Skeletal muscle tissue (tissue), 4 donors: ENCODE results near the gene CHST12. TPM values are rescaled to one million over a fixed set of nuclear protein-coding genes. Genes with fewer than 3 reads are reported as not detected.
"Not testable (repeated sequence)": the region's sequence is repeated elsewhere in the genome, so short reads cannot be mapped to it uniquely, and the experiment has no call there.

Experiments used
- H3K27ac ChIP-seq: one replicate; pipeline ENCODE4 v1.7.0; 2013; ENCODE audit warnings: mild to moderate bottlenecking, low read depth, low read length, inconsistent platforms
- H3K27me3 ChIP-seq, 3 donors: one replicate each; pipeline ENCODE4 v1.7.0; 2013; ENCODE audit warnings: low read length in 3 of 3; ENCODE audit not compliant: control insufficient read depth in 3 of 3, insufficient read depth in 3 of 3
- H3K36me3 ChIP-seq, 3 donors: one replicate each; pipeline ENCODE4 v1.7.0; 2013; ENCODE audit warnings: low read length in 3 of 3; ENCODE audit not compliant: control insufficient read depth in 3 of 3, insufficient read depth in 3 of 3
- H3K4me1 ChIP-seq, 3 donors: one replicate each; pipeline ENCODE4 v1.7.0; 2013; ENCODE audit warnings: low read length in 3 of 3, mild to moderate bottlenecking in 3 of 3; ENCODE audit not compliant: control insufficient read depth in 3 of 3, insufficient read depth in 3 of 3
- H3K4me3 ChIP-seq, 3 donors: one replicate each; pipeline ENCODE4 v1.7.0; 2013; ENCODE audit warnings: low read length in 3 of 3
- H3K9ac ChIP-seq, 3 donors: one replicate each; pipeline ENCODE4 v1.7.0; 2013; ENCODE audit warnings: low read length in 3 of 3, mild to moderate bottlenecking in 3 of 3, moderate library complexity in 2 of 3, low read depth in 1 of 3
- H3K9me3 ChIP-seq, 3 donors: one replicate each; pipeline ENCODE4 v1.7.0; 2013; ENCODE audit warnings: low read length in 3 of 3; ENCODE audit not compliant: control insufficient read depth in 3 of 3
- total RNA-seq: library from RNA; depleted of rRNA; stranded (reverse); fragments of >200 nt; gene quantifications from one replicate; pipeline ENCODE4 v1.2.3, GENCODE V29; 2014
- donor health status: Osteomylitis.

The CHST12 gene
- total RNA-seq, 1 donor from 2014 or later, result 1.0 TPM

DNA sequence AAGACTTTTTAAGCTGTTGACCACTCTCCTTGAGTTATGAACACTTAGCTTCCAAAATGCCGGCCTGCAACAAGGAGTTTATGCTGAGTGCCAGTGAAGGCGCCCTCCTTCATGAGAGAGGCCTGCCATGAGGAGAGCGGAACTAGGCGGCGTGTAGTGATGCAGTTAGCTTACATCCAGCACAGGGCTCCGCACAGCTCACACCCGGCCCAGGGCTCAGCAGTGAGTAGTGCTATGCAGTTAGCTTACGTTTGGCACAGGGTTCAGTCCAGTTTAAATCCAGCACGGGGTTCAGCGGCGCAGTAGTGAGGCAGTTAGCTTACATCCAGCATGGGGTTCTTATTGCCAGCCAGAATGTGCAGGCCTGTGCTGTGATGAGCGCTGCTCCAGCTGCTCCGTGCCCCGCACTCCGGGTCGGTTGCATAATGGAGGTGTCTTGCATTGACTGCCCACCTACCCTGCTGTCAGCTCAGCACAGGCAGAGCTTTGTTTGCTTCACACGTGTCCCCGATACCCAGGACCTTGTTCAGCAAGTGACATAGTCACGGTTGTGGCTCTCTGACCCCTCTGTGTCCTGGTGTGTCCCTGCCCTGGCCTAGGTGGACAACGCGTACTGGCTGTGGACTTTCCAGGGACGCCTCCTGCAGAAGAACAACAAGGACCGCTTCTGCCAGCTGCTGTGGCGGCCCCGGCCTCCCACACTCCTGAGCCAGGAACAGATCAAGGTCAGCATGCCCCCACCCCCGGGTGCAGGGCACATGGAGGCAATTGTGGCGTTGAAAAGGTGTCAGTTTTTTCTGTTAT is 26.9 kb upstream of the CHST12 start:
- H3K4me3 ChIP-seq, result no peak overlapping the region
- peak overlapping the region in 1 of 3 donors; percentile 16 for H3K9ac ChIP-seq
- H3K27ac ChIP-seq, result no peak overlapping the region
- no peaks in the 10 kb centered on the region for H3K9me3 ChIP-seq
- no peaks in the 10 kb centered on the region for H3K27me3 ChIP-seq
- H3K36me3 ChIP-seq, result peaks cover 78 to 92% (median 89%) of the 10 kb centered on the region in 3 donors
- peaks cover 13 to 25% (median 15%) of the 10 kb centered on the region in 3 donors for H3K4me1 ChIP-seq

DNA sequence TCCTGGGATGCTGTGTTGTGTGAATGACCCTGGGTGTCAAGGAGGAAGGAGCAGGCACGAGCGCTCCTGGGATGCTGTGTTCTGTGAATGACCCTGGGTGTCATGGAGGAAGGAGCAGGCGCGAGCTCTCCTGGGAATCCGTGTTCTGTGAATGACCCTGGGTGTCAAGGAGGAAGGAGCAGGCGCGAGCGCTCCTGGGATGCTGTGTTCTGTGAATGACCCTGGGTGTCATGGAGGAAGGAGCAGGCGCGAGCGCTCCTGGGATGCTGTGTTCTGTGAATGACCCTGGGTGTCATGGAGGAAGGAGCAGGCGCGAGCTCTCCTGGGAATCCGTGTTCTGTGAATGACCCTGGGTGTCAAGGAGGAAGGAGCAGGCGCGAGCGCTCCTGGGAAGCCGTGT is 25.9 kb upstream of the CHST12 start:
- H3K4me1 ChIP-seq, result peaks cover 13 to 25% (median 15%) of the 10 kb centered on the region in 3 donors
- not testable (repeated sequence) for H3K27ac ChIP-seq, H3K27me3 ChIP-seq, H3K9ac ChIP-seq, H3K9me3 ChIP-seq, H3K4me3 ChIP-seq
- H3K36me3 ChIP-seq, result peaks cover 70 to 86% (median 80%) of the 10 kb centered on the region in 3 donors

DNA sequence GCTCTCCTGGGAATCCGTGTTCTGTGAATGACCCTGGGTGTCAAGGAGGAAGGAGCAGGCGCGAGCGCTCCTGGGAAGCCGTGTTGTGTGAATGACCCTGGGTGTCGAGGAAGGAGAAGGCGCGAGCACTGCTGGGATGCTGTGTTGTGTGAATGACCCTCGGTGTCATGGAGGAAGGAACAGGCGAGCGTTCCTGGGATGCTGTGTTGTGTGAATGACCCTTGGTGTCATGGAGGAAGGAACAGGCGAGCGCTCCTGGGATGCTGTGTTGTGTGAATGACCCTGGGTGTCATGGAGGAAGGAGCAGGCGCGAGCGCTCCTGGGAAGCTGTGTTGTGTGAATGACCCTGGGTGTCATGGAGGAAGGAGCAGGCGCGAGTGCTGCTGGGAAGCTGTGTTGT is 25.3 kb upstream of the CHST12 start:
- H3K9ac ChIP-seq, H3K27me3 ChIP-seq, H3K9me3 ChIP-seq, H3K27ac ChIP-seq, H3K4me3 ChIP-seq: not testable (repeated sequence)
- peaks cover 9 to 21% (median 12%) of the 10 kb centered on the region in 3 donors for H3K4me1 ChIP-seq
- H3K36me3 ChIP-seq, result peaks cover 64 to 80% (median 75%) of the 10 kb centered on the region in 3 donors

DNA sequence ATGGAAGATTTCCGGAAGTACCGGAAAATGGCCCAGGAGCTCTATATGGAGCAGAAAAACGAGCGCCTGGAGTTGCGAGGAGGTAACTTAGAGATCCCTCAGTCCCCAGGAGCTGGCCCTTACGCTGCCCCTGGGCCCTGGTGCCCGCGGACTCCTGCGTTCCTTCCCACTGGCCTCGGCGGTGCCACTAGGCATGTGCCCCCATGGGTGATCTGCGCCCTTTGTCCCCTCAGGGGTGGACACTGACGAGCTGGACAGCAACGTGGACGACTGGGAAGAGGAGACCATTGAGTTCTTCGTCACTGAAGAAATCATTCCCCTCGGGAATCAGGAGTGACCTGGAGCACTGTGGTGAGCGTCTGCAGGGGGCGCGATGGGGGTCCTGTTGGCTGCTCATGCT is 24.2 kb upstream of the CHST12 start:
- Histone ChIP-seq H3K36me3 (peaks cover 59 to 70% (median 69%) of the 10 kb centered on the region in 3 donors), H3K27ac (no peak overlapping the region), H3K4me1 (peaks cover 0 to 11% (median 4%) of the 10 kb centered on the region in 3 donors), H3K4me3 (no peak overlapping the region), H3K9me3 (no peaks in the 10 kb centered on the region), H3K27me3 (no peaks in the 10 kb centered on the region), H3K9ac (no peak overlapping the region)

DNA sequence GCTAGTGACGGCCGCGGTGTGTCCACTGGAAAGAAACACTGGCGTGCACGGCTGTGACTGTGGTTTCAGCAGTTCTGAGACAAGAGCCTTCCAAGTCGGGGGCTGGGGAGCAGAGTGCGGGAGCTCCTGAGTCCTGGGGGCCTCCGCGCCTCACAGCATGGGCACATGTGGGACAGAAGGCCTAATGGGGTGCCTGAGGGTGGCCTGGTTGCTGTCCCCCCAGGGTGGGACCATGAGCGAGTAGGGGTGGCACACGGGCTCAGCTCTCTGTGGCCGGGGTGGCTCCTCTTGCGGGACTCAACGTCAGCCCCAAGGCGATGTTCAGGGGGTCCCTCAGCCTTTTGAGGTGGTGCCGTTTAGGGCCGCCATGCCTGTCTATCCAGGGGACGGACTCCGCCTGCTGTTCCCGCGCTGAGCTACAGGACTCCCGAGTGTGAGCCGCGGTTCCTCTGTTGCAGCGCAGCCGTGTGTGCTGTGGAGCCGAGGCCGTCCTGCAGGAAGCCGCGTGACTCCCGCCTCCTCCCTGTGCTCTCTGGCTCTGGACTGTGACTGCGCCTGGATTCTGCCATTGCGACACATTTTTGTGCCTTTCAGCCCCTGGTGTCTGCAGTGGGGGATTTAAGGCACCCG is 23.5 kb upstream of the CHST12 start:
- no peak overlapping the region for H3K9ac ChIP-seq
- no peak overlapping the region for H3K27ac ChIP-seq
- H3K9me3 ChIP-seq, result no peaks in the 10 kb centered on the region
- H3K27me3 ChIP-seq, result no peaks in the 10 kb centered on the region
- H3K4me1 ChIP-seq, result peaks cover 0 to 11% (median 4%) of the 10 kb centered on the region in 3 donors
- peaks cover 52 to 62% (median 61%) of the 10 kb centered on the region in 3 donors for H3K36me3 ChIP-seq
- H3K4me3 ChIP-seq, result no peak overlapping the region

DNA sequence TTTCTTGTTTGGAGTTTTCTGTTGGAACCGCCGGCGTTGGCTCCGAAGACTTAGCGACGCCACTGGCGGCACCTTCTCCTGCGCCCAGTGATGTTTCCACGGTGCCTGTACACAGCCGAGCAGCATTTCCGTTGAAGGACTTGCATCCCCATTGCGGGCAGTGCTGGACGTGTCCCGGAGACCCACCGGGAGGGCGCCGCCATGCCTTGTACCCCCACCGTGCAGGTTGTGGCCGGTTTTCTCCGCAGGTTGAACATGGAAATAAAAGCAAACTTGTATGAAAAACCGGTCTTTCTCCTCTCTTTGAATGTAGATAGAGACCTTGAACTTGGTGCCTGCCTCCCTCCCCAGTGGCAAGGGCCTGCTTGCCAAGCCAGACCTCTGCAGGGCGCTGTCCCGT is 22.9 kb upstream of the CHST12 start:
- H3K27me3 ChIP-seq, result no peaks in the 10 kb centered on the region
- H3K9ac ChIP-seq, result no peak overlapping the region
- H3K36me3 ChIP-seq, result peaks cover 46 to 57% (median 56%) of the 10 kb centered on the region in 3 donors
- peaks cover 0 to 7% (median under 1%) of the 10 kb centered on the region in 3 donors for H3K4me1 ChIP-seq
- H3K27ac ChIP-seq, result no peak overlapping the region
- no peak overlapping the region for H3K4me3 ChIP-seq
- H3K9me3 ChIP-seq, result no peaks in the 10 kb centered on the region

DNA sequence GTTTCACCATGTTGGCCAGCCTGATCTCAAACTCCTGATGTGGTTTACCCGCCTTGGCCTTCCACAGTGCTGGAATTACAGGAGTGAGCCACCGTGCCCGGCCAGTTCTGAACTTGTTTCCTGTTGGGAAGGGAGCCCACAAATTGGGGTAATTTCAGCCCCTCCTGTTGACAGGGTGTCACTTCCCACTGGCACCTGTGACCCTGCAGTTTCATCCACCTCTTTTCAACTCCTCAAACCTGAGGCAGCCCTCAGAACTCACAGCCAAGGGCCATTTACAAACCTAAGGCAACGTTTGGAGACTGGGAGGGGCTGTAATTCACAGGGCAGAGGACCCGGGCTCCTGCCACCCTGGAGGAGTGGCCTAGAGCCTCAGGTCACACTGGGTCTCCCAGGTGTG is 22.2 kb upstream of the CHST12 start:
- Histone ChIP-seq H3K4me1 (peaks cover 0 to 6% (median 0%) of the 10 kb centered on the region in 3 donors), H3K27ac (no peak overlapping the region), H3K27me3 (no peaks in the 10 kb centered on the region), H3K4me3 (no peak overlapping the region), H3K9me3 (no peaks in the 10 kb centered on the region), H3K9ac (no peak overlapping the region), H3K36me3 (peaks cover 40 to 50% (median 48%) of the 10 kb centered on the region in 3 donors)

DNA sequence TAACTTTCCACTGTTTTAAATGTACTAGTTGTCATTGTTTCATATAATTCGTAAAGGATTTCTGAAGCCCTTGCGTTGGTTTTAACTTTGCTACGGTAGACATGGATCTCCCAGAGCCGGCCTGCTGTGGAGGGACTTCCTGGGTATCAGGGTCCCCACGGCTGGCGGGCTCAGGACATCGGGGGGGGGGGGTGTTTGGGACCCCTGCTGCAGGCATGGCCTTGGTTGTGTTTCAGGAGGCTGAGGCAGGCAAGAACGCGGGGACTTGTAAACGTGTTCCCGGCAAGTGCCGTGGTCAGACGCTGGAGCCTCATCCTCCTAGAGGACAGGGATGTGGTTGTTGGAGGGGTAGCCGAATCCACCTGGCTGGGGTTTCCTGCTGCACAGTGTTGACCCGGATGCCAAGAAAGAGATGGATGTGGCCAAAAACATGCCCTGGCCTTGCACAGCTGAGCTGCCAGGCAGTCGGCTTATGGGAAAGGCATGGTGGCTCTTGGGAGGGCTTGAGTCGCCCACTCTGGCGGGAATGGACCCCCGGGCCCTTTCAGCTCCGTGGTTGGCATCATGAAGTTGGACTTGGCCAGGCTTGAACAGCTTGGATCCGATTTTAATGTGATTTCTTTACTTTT is 21.4 kb upstream of the CHST12 start:
- Histone ChIP-seq H3K36me3 (peaks cover 32 to 43% (median 40%) of the 10 kb centered on the region in 3 donors), H3K4me1 (no peaks in the 10 kb centered on the region), H3K4me3 (no peak overlapping the region), H3K9me3 (no peaks in the 10 kb centered on the region), H3K27me3 (no peaks in the 10 kb centered on the region), H3K27ac (no peak overlapping the region), H3K9ac (no peak overlapping the region)

DNA sequence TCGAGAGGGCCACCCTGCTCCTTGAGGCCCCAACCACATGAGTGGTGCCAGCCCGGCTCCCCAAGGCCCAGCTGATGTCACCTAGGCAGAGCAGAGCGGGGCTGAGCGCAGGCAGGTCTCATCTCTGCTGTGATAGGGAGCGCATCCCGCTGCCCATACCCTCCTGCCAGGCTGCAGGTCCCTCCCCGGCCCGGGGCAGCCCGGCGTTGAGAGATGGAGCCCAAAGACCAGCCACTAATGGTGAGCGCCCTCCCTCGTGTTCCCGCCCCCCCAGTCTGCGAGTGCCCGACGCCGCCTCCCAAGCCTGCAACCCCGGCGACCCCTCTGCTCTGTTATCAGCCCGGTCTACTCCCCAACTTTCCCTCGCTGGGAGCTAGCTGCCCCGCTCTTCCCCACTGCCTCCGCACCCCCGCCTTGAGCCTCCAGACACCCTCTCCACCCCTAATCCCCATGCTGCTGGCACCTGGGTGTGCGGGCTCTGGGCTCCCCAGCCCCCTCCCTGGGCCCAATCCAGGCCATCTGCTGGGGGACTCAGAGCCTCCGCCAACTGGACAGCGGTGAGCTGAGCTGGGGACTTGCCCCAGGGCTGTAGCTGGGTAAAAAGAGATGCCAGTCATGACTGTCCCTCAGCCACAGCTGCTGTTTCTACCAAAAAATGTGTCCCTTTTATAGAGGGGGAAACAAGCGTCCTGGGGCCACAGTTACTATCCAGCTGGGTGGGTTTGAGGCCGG is 19.7 kb upstream of the CHST12 start:
- H3K27ac ChIP-seq, result no peak overlapping the region
- no peaks in the 10 kb centered on the region for H3K27me3 ChIP-seq
- no peaks in the 10 kb centered on the region for H3K9me3 ChIP-seq
- no peak overlapping the region for H3K9ac ChIP-seq
- peaks cover 29 to 32% (median 31%) of the 10 kb centered on the region in 3 donors for H3K36me3 ChIP-seq
- H3K4me1 ChIP-seq, result peaks cover 0 to 3% (median 0%) of the 10 kb centered on the region in 3 donors
- no peak overlapping the region for H3K4me3 ChIP-seq
